DOHH2 (cell line): ENCODE measurements around the gene ELK4.

Experiments
- H3F3A ChIP-seq: fragments of 200-600 bp; sonication (generic), shearing (Covaris generic); 2 replicates; pipeline ENCODE4 v1.6.0; 2016; ENCODE audit warnings: antibody characterized with exemption, mild to moderate bottlenecking; ENCODE audit not compliant: control insufficient read depth, insufficient read depth
- H3K27ac ChIP-seq: fragments of 200-600 bp; sonication (generic); 2 replicates; pipeline ENCODE4 v1.5.1; 2014; ENCODE audit warnings: low read depth, mild to moderate bottlenecking, low read length, moderate library complexity
- H3K27me3 ChIP-seq: fragments of 200-600 bp; sonication (generic); 2 replicates; pipeline ENCODE4 v1.6.1; 2014; ENCODE audit warnings: mild to moderate bottlenecking, low read length, mixed read lengths; ENCODE audit not compliant: control insufficient read depth
- H3K36me3 ChIP-seq: fragments of 200-600 bp; sonication (generic); 2 replicates; pipeline ENCODE4 v1.6.1; 2014; ENCODE audit warnings: mild to moderate bottlenecking, low read length, moderate library complexity, mixed read lengths; ENCODE audit not compliant: control insufficient read depth
- H3K4me1 ChIP-seq: fragments of 200-600 bp; sonication (generic); 2 replicates; pipeline ENCODE4 v1.6.1; 2014; ENCODE audit warnings: mild to moderate bottlenecking, low read length, mixed read lengths; ENCODE audit not compliant: control insufficient read depth
- H3K4me2 ChIP-seq: fragments of 200-600 bp; sonication (generic); 2 replicates; pipeline ENCODE4 v1.6.0; 2014; ENCODE audit warnings: mild to moderate bottlenecking, low read length, moderate library complexity
- H3K4me3 ChIP-seq: fragments of 200-600 bp; sonication (generic); 2 replicates; pipeline ENCODE4 v1.5.1; 2014; ENCODE audit warnings: mild to moderate bottlenecking, low read length, mixed read lengths
- H3K79me2 ChIP-seq: fragments of 200-600 bp; sonication (generic); 2 replicates; pipeline ENCODE4 v1.6.1; 2014; ENCODE audit warnings: mild to moderate bottlenecking, low read length, mixed read lengths; ENCODE audit not compliant: control insufficient read depth
- H3K9me2 ChIP-seq: fragments of 200-600 bp; sonication (generic); replicated peaks from 2 replicates; pipeline ENCODE4 v1.6.1; 2014; ENCODE audit warnings: mild to moderate bottlenecking, low read length, mixed read lengths; ENCODE audit not compliant: control insufficient read depth
- H3K9me3 ChIP-seq: fragments of 200-600 bp; sonication (generic); 2 replicates; pipeline ENCODE4 v1.6.1; 2014; ENCODE audit warnings: antibody characterized with exemption, low read length, mixed read lengths; ENCODE audit not compliant: control insufficient read depth, insufficient read depth
- H4K20me1 ChIP-seq: fragments of 200-600 bp; sonication (generic); 2 replicates; pipeline ENCODE4 v1.6.0; 2014; ENCODE audit warnings: low read depth, mild to moderate bottlenecking, antibody characterized with exemption, low read length, moderate library complexity; ENCODE audit not compliant: control insufficient read depth, insufficient read depth
- CTCF ChIP-seq: fragments of 200-600 bp; sonication (generic); IDR thresholded peaks from one replicate; pipeline ENCODE4 v1.5.1; 2014; ENCODE audit warnings: antibody characterized with exemption, mild to moderate bottlenecking, low read depth, low read length; ENCODE audit not compliant: poor library complexity, severe bottlenecking
- EZH2phosphoT487 ChIP-seq: fragments of 200-600 bp; sonication (generic); IDR thresholded peaks from 2 replicates; pipeline ENCODE4 v1.6.1; 2017; ENCODE audit warnings: borderline replicate concordance, mild to moderate bottlenecking, antibody characterized with exemption, low read length, moderate library complexity, mixed read lengths

ELK4 gene

GRCh38 chr1:205590457-205590768 lies 41.4 kb downstream of the ELK4 start:
- peaks cover 45% of the 10 kb centered on the region for H3K4me1 ChIP-seq
- H3K79me2 ChIP-seq = peaks cover 4% of the 10 kb centered on the region
- no peak overlapping the region for H3K4me2 ChIP-seq
- H3K27me3 ChIP-seq = no peaks in the 10 kb centered on the region
- H3K27ac ChIP-seq = no peak overlapping the region
- H3K36me3 ChIP-seq = peaks cover 4% of the 10 kb centered on the region
- no peaks in the 10 kb centered on the region for H3K9me2 ChIP-seq
- H3F3A ChIP-seq = peaks cover 26% of the 10 kb centered on the region
- no peak overlapping the region for H3K4me3 ChIP-seq
- no peak for TF ChIP-seq CTCF
- TF ChIP-seq EZH2phosphoT487 = no peak
- no peaks in the 10 kb centered on the region for H3K9me3 ChIP-seq
- H4K20me1 ChIP-seq = no peaks in the 10 kb centered on the region

GRCh38 chr1:205589618-205590456 lies 42.0 kb downstream of the ELK4 start:
- H3K9me2 ChIP-seq = no peaks in the 10 kb centered on the region
- peaks cover 21% of the 10 kb centered on the region for H3F3A ChIP-seq
- no peak overlapping the region for H3K27ac ChIP-seq
- H3K4me1 ChIP-seq = peaks cover 39% of the 10 kb centered on the region
- no peaks in the 10 kb centered on the region for H3K36me3 ChIP-seq
- TF ChIP-seq EZH2phosphoT487 (no peak), CTCF (no peak)
- H3K9me3 ChIP-seq = no peaks in the 10 kb centered on the region
- no peaks in the 10 kb centered on the region for H3K27me3 ChIP-seq
- no peaks in the 10 kb centered on the region for H4K20me1 ChIP-seq
- H3K4me3 ChIP-seq = no peak overlapping the region
- peaks cover 4% of the 10 kb centered on the region for H3K79me2 ChIP-seq
- no peak overlapping the region for H3K4me2 ChIP-seq

GRCh38 chr1:205589046-205589445 lies 42.8 kb downstream of the ELK4 start:
- H3K79me2 ChIP-seq = peaks cover 4% of the 10 kb centered on the region
- peaks cover 31% of the 10 kb centered on the region for H3K4me1 ChIP-seq
- no peak for TF ChIP-seq CTCF
- no peak for TF ChIP-seq EZH2phosphoT487

More at GRCh38 chr1:205589046-205589445, 42.8 kb downstream of the ELK4 start:
- no peak overlapping the region for H3K4me2 ChIP-seq
- no peaks in the 10 kb centered on the region for H4K20me1 ChIP-seq
- no peaks in the 10 kb centered on the region for H3K27me3 ChIP-seq
- no peaks in the 10 kb centered on the region for H3K9me3 ChIP-seq
- H3K36me3 ChIP-seq = no peaks in the 10 kb centered on the region
- H3F3A ChIP-seq = peaks cover 15% of the 10 kb centered on the region
- no peaks in the 10 kb centered on the region for H3K9me2 ChIP-seq
- no peak overlapping the region for H3K4me3 ChIP-seq
- H3K27ac ChIP-seq = no peak overlapping the region
